SU-DHL-6 (cell line): ENCODE results near the gene CDCA3.

Source experiments
- H2AFZ ChIP-seq: fragments of 200-600 bp; sonication (generic); 2 replicates; pipeline ENCODE4 v1.6.1; 2014; ENCODE audit warnings: low read depth, mild to moderate bottlenecking, moderate library complexity, mixed read lengths, antibody characterized with exemption, low read length; ENCODE audit not compliant: severe bottlenecking
- H3F3A ChIP-seq: fragments of 200-600 bp; shearing (Covaris generic); 2 replicates; pipeline ENCODE4 v1.6.0; 2016; ENCODE audit warnings: antibody characterized with exemption, mild to moderate bottlenecking; ENCODE audit not compliant: insufficient read depth
- H3K27ac ChIP-seq: fragments of 200-600 bp; sonication (generic); 2 replicates; pipeline ENCODE4 v1.5.1; 2016; ENCODE audit warnings: low read depth, mild to moderate bottlenecking, low read length, moderate library complexity, mixed read lengths
- H3K27me3 ChIP-seq: fragments of 200-600 bp; sonication (generic), shearing (Covaris generic); 2 replicates; pipeline ENCODE4 v1.6.0; 2014; ENCODE audit warnings: mild to moderate bottlenecking, low read length
- H3K36me3 ChIP-seq: fragments of 200-600 bp; sonication (generic); 2 replicates; pipeline ENCODE4 v1.6.1; 2014; ENCODE audit warnings: mild to moderate bottlenecking, low read length, mixed read lengths
- H3K4me2 ChIP-seq: fragments of 300-600, 200-600 bp; shearing (Covaris generic), sonication (generic); 2 replicates; pipeline ENCODE4 v1.6.0; 2014; ENCODE audit warnings: low read length, low read depth, mild to moderate bottlenecking; ENCODE audit not compliant: poor library complexity, severe bottlenecking
- H3K4me3 ChIP-seq: fragments of 200-600 bp; sonication (generic); 2 replicates; pipeline ENCODE4 v1.5.1; 2014; ENCODE audit warnings: antibody characterized with exemption, low read length, mild to moderate bottlenecking, mixed read lengths; ENCODE audit not compliant: insufficient read depth, poor library complexity, severe bottlenecking
- H3K79me2 ChIP-seq: fragments of 200-600 bp; sonication (generic); 2 replicates; pipeline ENCODE4 v1.6.1; 2014; ENCODE audit warnings: mild to moderate bottlenecking, low read length, moderate library complexity; ENCODE audit not compliant: insufficient read depth
- H3K9ac ChIP-seq: fragments of 200-600 bp; sonication (generic); 2 replicates; pipeline ENCODE4 v1.7.0; 2014; ENCODE audit warnings: mild to moderate bottlenecking, low read length
- H3K9me2 ChIP-seq: fragments of 200-600 bp; sonication (generic); replicated peaks from 2 replicates; pipeline ENCODE4 v1.6.1; 2014; ENCODE audit warnings: low read length; ENCODE audit not compliant: insufficient read depth
- H3K9me3 ChIP-seq: fragments of 200-600 bp; sonication (generic); 2 replicates; pipeline ENCODE4 v1.6.1; 2014; ENCODE audit warnings: low read length, mixed read lengths; ENCODE audit not compliant: insufficient read depth
- H4K20me1 ChIP-seq: fragments of 200-600 bp; sonication (generic); 2 replicates; pipeline ENCODE4 v1.6.1; 2014; ENCODE audit warnings: low read depth, mild to moderate bottlenecking, antibody characterized with exemption, low read length, moderate library complexity, mixed read lengths
- CTCF ChIP-seq: fragments of 200-600 bp; sonication (generic); IDR thresholded peaks from one replicate; pipeline ENCODE4 v1.5.1; 2017; ENCODE audit warnings: antibody characterized with exemption, mild to moderate bottlenecking, low read length, moderate library complexity; ENCODE audit not compliant: insufficient read depth, poor library complexity, severe bottlenecking
- EZH2phosphoT487 ChIP-seq: fragments of 200-600 bp; sonication (generic), shearing (Covaris generic); conservative IDR thresholded peaks from 2 replicates; pipeline ENCODE4 v1.6.1; 2018; ENCODE audit warnings: mild to moderate bottlenecking, antibody characterized with exemption, low read length, moderate library complexity, mixed read lengths

Gene CDCA3

GRCh38 chr12:6851153-6851920, at the start of gene CDCA3:
Gene CDCA3, minus strand, starts transcription at chr12:6851286. Its CDS starts 334 bp downstream, at chr12:6850952.
- H3K9me2 ChIP-seq, result no peaks in the 10 kb centered on the region
- TF ChIP-seq CTCF, result no peak
- TF ChIP-seq EZH2phosphoT487, result no peak
- no peaks in the 10 kb centered on the region for H3K27me3 ChIP-seq
- peak within 1 kb of the TSS; percentile 93 for H3K9ac ChIP-seq
- no peaks in the 10 kb centered on the region for H3K36me3 ChIP-seq
- peak within 1 kb of the TSS; percentile 83 for H3K27ac ChIP-seq
- H3F3A ChIP-seq, result 0 out of 2 replicates have a peak, but pooled peaks cover 4% of the 10 kb centered on the region
- H3K4me2 ChIP-seq, result peak within 1 kb of the TSS; percentile 73
- H4K20me1 ChIP-seq, result no peaks in the 10 kb centered on the region
- H3K4me3 ChIP-seq, result peak within 1 kb of the TSS; percentile 87
- peak within 1 kb of the TSS; percentile 65 for H2AFZ ChIP-seq
- H3K9me3 ChIP-seq, result no peaks in the 10 kb centered on the region
- H3K79me2 ChIP-seq, result peaks cover 40% of the 10 kb centered on the region

- Histone ChIP-seq H3K9me3 (no peaks in the 10 kb centered on the region), H3K4me2 (no peak overlapping the region)
- TF ChIP-seq CTCF, result no peak
- TF ChIP-seq EZH2phosphoT487, result no peak
These were observed 48.9 kb upstream of the CDCA3 start for GRCh38 chr12:6899837-6900519.

GRCh38 chr12:6899427-6899826, 48.3 kb upstream of the CDCA3 start:
- no peaks in the 10 kb centered on the region for H3K79me2 ChIP-seq
- H3K9me2 ChIP-seq, result no peaks in the 10 kb centered on the region
- TF ChIP-seq CTCF (no peak), EZH2phosphoT487 (no peak)
- H2AFZ ChIP-seq, result no peak overlapping the region
- H3K9me3 ChIP-seq, result no peaks in the 10 kb centered on the region
- no peaks in the 10 kb centered on the region for H3F3A ChIP-seq
- no peak overlapping the region for H3K4me2 ChIP-seq
- no peaks in the 10 kb centered on the region for H3K36me3 ChIP-seq
- H3K27me3 ChIP-seq, result no peaks in the 10 kb centered on the region
- H3K4me3 ChIP-seq, result no peak overlapping the region
- H4K20me1 ChIP-seq, result no peaks in the 10 kb centered on the region
- H3K9ac ChIP-seq, result no peak overlapping the region
- H3K27ac ChIP-seq, result no peak overlapping the region

More at GRCh38 chr12:6899837-6900519, 48.9 kb upstream of the CDCA3 start:
- no peaks in the 10 kb centered on the region for H4K20me1 ChIP-seq
- H3F3A ChIP-seq, result no peaks in the 10 kb centered on the region
- H3K9me2 ChIP-seq, result no peaks in the 10 kb centered on the region
- H3K27ac ChIP-seq, result no peak overlapping the region
- H3K4me3 ChIP-seq, result no peak overlapping the region
- no peaks in the 10 kb centered on the region for H3K79me2 ChIP-seq
- no peak overlapping the region for H3K9ac ChIP-seq
- no peaks in the 10 kb centered on the region for H3K36me3 ChIP-seq
- no peaks in the 10 kb centered on the region for H3K27me3 ChIP-seq
- no peak overlapping the region for H2AFZ ChIP-seq
